A673 (cell line): ENCODE measurements around the gene WDR38. TPM values are rescaled to one million over a fixed set of nuclear protein-coding genes. Genes with fewer than 3 reads are reported as not detected.
A peak's percentile ranks its signal among the peaks of the same experiment; 100 is the strongest.

ENCODE experiments used
- BruUV-seq: library from RNA; stranded (reverse); fragments of 400-500 nt; replicated peaks from 2 replicates; lab custom pipeline; 2021; lab: Mats Ljungman, UMichigan
- CTCF ChIA-PET: fragments of 300-600 bp; sonication (Branson Sonifier 250); formaldehyde crosslinking; loops from one replicate; lab custom pipeline; 2022; ENCODE audit warnings: antibody characterized with exemption; lab: Charles Lee
- POLR2A ChIA-PET: fragments of 300-600 bp; sonication (Branson Sonifier 250); formaldehyde crosslinking; loops from one replicate; lab custom pipeline; 2022; ENCODE audit warnings: antibody characterized with exemption; ENCODE audit not compliant: low non-redundant PET; lab: Charles Lee
- DNase-seq: peaks from one replicate; pipeline ENCODE4 v3.0.0-alpha.2; 2015; ENCODE audit warnings: low spot score
- H3K27ac ChIP-seq: fragments of 200-600 bp; sonication (generic); 2 replicates; pipeline ENCODE4 v1.5.1; 2016; ENCODE audit warnings: mixed run types, low read depth, mild to moderate bottlenecking, mixed read lengths, antibody characterized with exemption, low read length; ENCODE audit not compliant: poor library complexity, severe bottlenecking
- H3K27me3 ChIP-seq: fragments of 200-600 bp; sonication (generic); replicated peaks from 2 replicates; pipeline ENCODE4 v1.6.1; 2017; ENCODE audit warnings: mixed run types, low read depth, mild to moderate bottlenecking, mixed read lengths, antibody characterized with exemption, low read length; ENCODE audit not compliant: insufficient read depth, poor library complexity
- H3K36me3 ChIP-seq: fragments of 200-600 bp; sonication (generic); 2 replicates; pipeline ENCODE4 v1.6.1; 2016; ENCODE audit warnings: mixed run types, mild to moderate bottlenecking, mixed read lengths, antibody characterized with exemption, low read length; ENCODE audit not compliant: insufficient read depth, poor library complexity, severe bottlenecking
- H3K4me1 ChIP-seq: fragments of 200-600 bp; sonication (generic); 2 replicates; pipeline ENCODE4 v1.6.1; 2017; ENCODE audit warnings: mixed run types, mild to moderate bottlenecking, mixed read lengths, antibody characterized with exemption, low read length; ENCODE audit not compliant: insufficient read depth, poor library complexity, severe bottlenecking
- H3K4me3 ChIP-seq: fragments of 200-600 bp; sonication (generic); 2 replicates; pipeline ENCODE4 v1.5.1; 2016; ENCODE audit warnings: low read depth, mixed run types, mild to moderate bottlenecking, mixed read lengths, low read length; ENCODE audit not compliant: poor library complexity, severe bottlenecking
- H3K9me3 ChIP-seq: fragments of 200-600 bp; sonication (generic); 2 replicates; pipeline ENCODE4 v1.6.1; 2016; ENCODE audit warnings: mixed run types, low read depth, mild to moderate bottlenecking, mixed read lengths, antibody characterized with exemption, low read length; ENCODE audit not compliant: poor library complexity, severe bottlenecking
- CTCF ChIP-seq: fragments of 300-800, 200-600 bp; sonication (generic); conservative IDR thresholded peaks from 2 replicates; pipeline ENCODE4 v1.5.1; 2017; ENCODE audit warnings: low read depth, mild to moderate bottlenecking, antibody characterized with exemption, low read length, moderate library complexity, mixed read lengths
- EZH2 ChIP-seq: fragments of 200-600 bp; sonication (generic); IDR thresholded peaks from 2 replicates; pipeline ENCODE4 v1.6.1; 2017; ENCODE audit warnings: borderline replicate concordance, low read depth, mild to moderate bottlenecking, mixed read lengths, antibody characterized with exemption, low read length; ENCODE audit not compliant: poor library complexity, severe bottlenecking
- intact Hi-C: fragments of 100-400 bp; cut with micrococcal nuclease; formaldehyde crosslinking; loops from one replicate; pipeline ENCODE4 v1.10.0; 2022; ENCODE audit not compliant: unreplicated experiment
- total RNA-seq: library from RNA; stranded (reverse); gene quantifications from 2 replicates; pipeline ENCODE4 v1.2.3, GENCODE V29; 2021

WDR38 gene
- total RNA-seq, 1 experiment from 2014 or later = not detected

- ChIA-PET CTCF (no interaction called here), POLR2A (no interaction called here)
- peak; percentile 67 for DNase-seq
- no peaks in the 10 kb centered on the region for H3K9me3 ChIP-seq
- BruUV-seq = TSS peak; percentile 59
- H3K4me3 ChIP-seq = peak overlapping the region; percentile 93
- intact Hi-C loops = no loop called here
- peak overlapping the region; percentile 99 for H3K27ac ChIP-seq
- no peak for TF ChIP-seq CTCF
- no peak for TF ChIP-seq EZH2
- H3K4me1 ChIP-seq = peaks cover 27% of the 10 kb centered on the region
- H3K27me3 ChIP-seq = no peaks in the 10 kb centered on the region
- H3K36me3 ChIP-seq = peaks cover 25% of the 10 kb centered on the region
These were observed 16.8 kb downstream of the WDR38 start for GRCh38 chr9:124869986-124870560.

DNA sequence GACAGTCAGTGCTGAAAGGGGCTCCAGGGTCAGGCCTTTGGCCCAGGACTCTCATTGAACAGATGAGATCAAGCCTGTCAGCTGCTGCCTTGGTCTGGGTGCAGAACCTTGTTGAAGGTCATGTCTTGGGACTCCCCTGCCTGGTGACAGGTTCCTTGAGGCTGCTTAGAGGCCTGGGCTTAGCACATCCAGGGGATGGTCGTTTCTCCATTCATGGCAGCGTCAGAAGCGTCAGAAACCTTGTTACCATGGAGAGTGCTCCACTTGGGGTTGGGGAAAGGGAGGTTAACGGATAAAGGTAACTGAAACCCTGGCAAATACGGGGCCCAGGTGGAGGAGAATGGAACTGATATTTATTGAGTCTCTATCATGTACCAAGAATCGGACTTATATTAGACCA lies 17.5 kb downstream of the WDR38 start:
- intact Hi-C loops = no loop called here

DNA sequence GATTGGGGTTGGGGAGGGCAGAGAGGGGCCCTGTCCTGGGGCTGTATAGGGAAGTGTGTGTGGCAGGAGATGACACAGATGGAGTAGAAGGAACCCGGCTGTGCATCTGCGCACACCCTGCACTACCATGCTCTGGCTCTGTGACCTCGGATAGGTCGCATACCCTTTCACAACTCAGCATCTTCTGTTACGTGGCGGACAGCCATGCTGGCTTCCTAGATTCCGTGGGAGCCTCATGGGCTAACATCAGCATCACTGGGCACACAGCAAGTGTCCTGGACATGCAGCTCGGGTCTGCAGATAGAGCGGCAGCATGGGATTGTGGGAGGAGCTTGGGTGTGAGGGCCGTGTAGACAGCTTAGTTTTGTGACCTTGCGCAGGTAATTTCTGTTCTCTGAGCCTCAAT lies 17.9 kb downstream of the WDR38 start:
- Histone ChIP-seq H3K27me3 (no peaks in the 10 kb centered on the region), H3K27ac (peak overlapping the region; percentile 99), H3K4me1 (peaks cover 27% of the 10 kb centered on the region), H3K4me3 (peak overlapping the region; percentile 93), H3K9me3 (no peaks in the 10 kb centered on the region), H3K36me3 (peaks cover 36% of the 10 kb centered on the region)
- no peak for TF ChIP-seq CTCF
- TF ChIP-seq EZH2 = no peak
- ChIA-PET CTCF (no interaction called here), POLR2A (no interaction called here)
- intact Hi-C loops = no loop called here
- no peak for DNase-seq
- BruUV-seq = no TSS peak

More for the DNA sequence above, 17.5 kb downstream of the WDR38 start:
- DNase-seq = no peak
- Histone ChIP-seq H3K27me3 (no peaks in the 10 kb centered on the region), H3K4me3 (peak overlapping the region; percentile 93), H3K27ac (peak overlapping the region; percentile 99), H3K36me3 (peaks cover 32% of the 10 kb centered on the region), H3K9me3 (no peaks in the 10 kb centered on the region), H3K4me1 (peaks cover 27% of the 10 kb centered on the region)
- POLR2A ChIA-PET = no interaction called here
- no peak for TF ChIP-seq EZH2
- no peak for TF ChIP-seq CTCF
- BruUV-seq = no TSS peak
- CTCF ChIA-PET = no interaction called here
